NCI-H187 treated with DMSO at 0.1 percent for 48 hours (cell line): ENCODE data around the gene C1orf87.

Experiments
- DNase-seq: peaks from one replicate; lab custom pipeline; 2025; lab: John Stamatoyannopoulos, UW

C1orf87 gene

GRCh38 chr1:59948990-59949389 is 124.6 kb downstream of the C1orf87 start:
- no peak for DNase-seq

DNA sequence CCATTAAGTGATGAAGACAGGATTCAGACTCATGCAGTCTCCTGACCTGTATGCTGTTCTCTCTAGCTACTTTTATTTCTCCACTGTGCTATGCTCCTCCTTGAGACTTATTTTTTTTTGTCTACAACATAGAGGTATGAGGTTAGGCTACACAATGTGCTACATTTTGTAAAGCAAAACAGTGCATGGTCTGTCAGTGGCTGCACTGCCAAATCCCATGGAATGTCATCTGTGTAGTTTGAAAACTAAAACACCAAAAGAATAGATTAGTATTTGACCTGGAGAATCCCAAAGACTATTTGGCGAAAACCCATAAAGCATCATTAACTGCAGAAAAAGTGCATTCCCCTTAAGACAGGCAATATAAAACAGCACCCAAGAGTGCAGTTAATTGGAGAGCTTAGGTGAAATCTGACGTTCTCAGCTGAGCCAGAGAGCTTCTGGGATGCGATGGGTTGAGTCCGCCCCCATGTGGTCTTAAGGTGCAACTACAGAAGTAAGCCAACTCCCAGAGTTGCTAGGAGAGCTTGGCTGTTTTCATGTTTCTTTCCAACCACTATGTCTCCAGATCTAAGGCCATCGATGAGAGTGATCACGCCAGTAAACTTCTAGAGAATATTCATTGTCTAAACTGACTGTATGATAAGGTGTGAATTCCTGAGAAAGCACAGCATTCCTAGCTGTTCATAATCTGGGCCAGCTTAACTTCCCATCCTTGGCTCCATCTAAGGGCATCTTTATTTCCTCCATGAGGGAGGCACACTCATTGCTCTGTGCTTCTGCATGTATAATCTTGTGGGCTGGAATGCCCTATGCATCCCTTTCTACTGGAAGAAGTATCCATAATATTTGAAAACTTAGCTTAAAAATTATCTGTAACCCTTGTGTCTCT is 126.3 kb downstream of the C1orf87 start:
- DNase-seq, result no peak

DNA sequence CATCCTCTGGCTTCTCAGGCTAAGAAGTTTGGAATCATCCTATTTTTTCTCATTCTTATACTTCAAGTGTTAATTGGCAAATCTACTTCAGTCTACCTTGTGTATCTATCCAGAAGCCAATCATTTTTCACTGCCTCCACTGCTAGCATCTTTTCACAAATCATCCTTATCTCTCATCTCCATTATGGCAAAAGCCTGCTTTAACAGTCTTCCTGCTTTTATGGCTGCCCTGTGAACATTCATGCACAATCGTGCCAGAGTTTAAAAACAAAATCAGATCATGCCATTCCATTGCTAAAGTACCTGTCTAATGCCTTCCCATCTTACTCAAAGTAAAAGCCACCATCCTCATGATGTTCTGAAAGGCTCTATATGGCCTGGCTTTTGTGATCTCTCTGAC is 127.8 kb downstream of the C1orf87 start:
- no peak for DNase-seq
